ENCODE results near the gene ZBTB45. TPM values are rescaled to one million over a fixed set of nuclear protein-coding genes. Genes with fewer than 3 reads are reported as not detected.

The ZBTB45 gene
- total and polyA plus RNA-seq, 9 of the 15 experiments (the other 6 are each of a cell fraction or from before 2014, with no cell fraction given), result 0.08 to 16.1 (median 1.8) TPM

- TF ChIP-seq, protein P1, sequence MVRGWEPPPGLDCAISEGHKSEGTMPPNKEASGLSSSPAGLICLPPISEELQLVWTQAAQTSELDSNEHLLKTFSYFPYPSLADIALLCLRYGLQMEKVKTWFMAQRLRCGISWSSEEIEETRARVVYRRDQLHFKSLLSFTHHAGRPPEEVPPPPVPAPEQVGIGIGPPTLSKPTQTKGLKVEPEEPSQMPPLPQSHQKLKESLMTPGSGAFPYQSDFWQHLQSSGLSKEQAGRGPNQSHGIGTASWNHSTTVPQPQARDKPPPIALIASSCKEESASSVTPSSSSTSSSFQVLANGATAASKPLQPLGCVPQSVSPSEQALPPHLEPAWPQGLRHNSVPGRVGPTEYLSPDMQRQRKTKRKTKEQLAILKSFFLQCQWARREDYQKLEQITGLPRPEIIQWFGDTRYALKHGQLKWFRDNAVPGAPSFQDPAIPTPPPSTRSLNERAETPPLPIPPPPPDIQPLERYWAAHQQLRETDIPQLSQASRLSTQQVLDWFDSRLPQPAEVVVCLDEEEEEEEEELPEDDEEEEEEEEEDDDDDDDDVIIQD (CRISPR knock-in tag; IDR thresholded peaks at IDR 0.05), result no peak
- TF ChIP-seq, protein P2, sequence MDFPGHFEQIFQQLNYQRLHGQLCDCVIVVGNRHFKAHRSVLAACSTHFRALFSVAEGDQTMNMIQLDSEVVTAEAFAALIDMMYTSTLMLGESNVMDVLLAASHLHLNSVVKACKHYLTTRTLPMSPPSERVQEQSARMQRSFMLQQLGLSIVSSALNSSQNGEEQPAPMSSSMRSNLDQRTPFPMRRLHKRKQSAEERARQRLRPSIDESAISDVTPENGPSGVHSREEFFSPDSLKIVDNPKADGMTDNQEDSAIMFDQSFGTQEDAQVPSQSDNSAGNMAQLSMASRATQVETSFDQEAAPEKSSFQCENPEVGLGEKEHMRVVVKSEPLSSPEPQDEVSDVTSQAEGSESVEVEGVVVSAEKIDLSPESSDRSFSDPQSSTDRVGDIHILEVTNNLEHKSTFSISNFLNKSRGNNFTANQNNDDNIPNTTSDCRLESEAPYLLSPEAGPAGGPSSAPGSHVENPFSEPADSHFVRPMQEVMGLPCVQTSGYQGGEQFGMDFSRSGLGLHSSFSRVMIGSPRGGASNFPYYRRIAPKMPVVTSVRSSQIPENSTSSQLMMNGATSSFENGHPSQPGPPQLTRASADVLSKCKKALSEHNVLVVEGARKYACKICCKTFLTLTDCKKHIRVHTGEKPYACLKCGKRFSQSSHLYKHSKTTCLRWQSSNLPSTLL (IDR thresholded peaks at IDR 0.05), result no peak
- TF ChIP-seq NONO (IDR thresholded peaks at IDR 0.05; ENCODE audit: low read depth in 2 of 2, low read length in 1 of 2), result peak; percentile 22 to 58; a peak in 3 of 4 replicates
- peak; percentile 79 for TF ChIP-seq TRIM28 (IDR thresholded peaks at IDR 0.05)
- TF ChIP-seq BCOR (IDR thresholded peaks at IDR 0.05), result peak; percentile 47; the same call in 1 of the 2 replicates
- no peak for TF ChIP-seq ZNF408 (CRISPR knock-in tag; IDR thresholded peaks at IDR 0.05; ENCODE audit: low read depth)
- TF ChIP-seq, protein P3, sequence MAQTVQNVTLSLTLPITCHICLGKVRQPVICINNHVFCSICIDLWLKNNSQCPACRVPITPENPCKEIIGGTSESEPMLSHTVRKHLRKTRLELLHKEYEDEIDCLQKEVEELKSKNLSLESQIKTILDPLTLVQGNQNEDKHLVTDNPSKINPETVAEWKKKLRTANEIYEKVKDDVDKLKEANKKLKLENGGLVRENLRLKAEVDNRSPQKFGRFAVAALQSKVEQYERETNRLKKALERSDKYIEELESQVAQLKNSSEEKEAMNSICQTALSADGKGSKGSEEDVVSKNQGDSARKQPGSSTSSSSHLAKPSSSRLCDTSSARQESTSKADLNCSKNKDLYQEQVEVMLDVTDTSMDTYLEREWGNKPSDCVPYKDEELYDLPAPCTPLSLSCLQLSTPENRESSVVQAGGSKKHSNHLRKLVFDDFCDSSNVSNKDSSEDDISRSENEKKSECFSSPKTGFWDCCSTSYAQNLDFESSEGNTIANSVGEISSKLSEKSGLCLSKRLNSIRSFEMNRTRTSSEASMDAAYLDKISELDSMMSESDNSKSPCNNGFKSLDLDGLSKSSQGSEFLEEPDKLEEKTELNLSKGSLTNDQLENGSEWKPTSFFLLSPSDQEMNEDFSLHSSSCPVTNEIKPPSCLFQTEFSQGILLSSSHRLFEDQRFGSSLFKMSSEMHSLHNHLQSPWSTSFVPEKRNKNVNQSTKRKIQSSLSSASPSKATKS (CRISPR knock-in tag; IDR thresholded peaks at IDR 0.05), result no peak
- TF ChIP-seq RFX1 (IDR thresholded peaks at IDR 0.05), result peak; percentile 83; the same call in 1 of the 2 replicates
- peak; percentile 60 for TF ChIP-seq ARID1B (IDR thresholded peaks at IDR 0.05)
- peak; percentile 66 to 82; a peak in 3 of 4 replicates for TF ChIP-seq HDAC1 (IDR thresholded peaks at IDR 0.05)
- 0 out of 2 replicates have a peak, but pooled peaks have one; percentile 11 for TF ChIP-seq JUN (IDR thresholded peaks at IDR 0.05; ENCODE audit: borderline replicate concordance, low read depth, low read length)
- 0 out of 2 replicates have a peak, but pooled peaks have one; percentile 4 for TF ChIP-seq JUN (CRISPR knock-in tag; IDR thresholded peaks at IDR 0.05; ENCODE audit: borderline replicate concordance)
- no peak for TF ChIP-seq TFE3 (CRISPR knock-in tag; IDR thresholded peaks at IDR 0.05)
- TF ChIP-seq TRIM25 (IDR thresholded peaks at IDR 0.05; ENCODE audit: borderline replicate concordance), result no peak
- TF ChIP-seq, protein P4, sequence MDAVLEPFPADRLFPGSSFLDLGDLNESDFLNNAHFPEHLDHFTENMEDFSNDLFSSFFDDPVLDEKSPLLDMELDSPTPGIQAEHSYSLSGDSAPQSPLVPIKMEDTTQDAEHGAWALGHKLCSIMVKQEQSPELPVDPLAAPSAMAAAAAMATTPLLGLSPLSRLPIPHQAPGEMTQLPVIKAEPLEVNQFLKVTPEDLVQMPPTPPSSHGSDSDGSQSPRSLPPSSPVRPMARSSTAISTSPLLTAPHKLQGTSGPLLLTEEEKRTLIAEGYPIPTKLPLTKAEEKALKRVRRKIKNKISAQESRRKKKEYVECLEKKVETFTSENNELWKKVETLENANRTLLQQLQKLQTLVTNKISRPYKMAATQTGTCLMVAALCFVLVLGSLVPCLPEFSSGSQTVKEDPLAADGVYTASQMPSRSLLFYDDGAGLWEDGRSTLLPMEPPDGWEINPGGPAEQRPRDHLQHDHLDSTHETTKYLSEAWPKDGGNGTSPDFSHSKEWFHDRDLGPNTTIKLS (IDR thresholded peaks at IDR 0.05; ENCODE audit: borderline replicate concordance, low read depth), result peak; percentile 71; the same call in 1 of the 2 replicates
These were observed at the start of gene ZBTB45 (continued) for GRCh38 chr19:58519355-58520256.

All from K562 (cell line).